Measurements from ENCODE around the gene WDR90.
"Not testable (repeated sequence)": the region's sequence is repeated elsewhere in the genome, so short reads cannot be mapped to it uniquely, and the experiment has no call there.

Gene WDR90

GRCh38 chr16:686459-687260 lies 37.5 kb downstream of the WDR90 start:
- in situ Hi-C loops (cut with HindIII; ENCODE audit: low sequenced_read_pairs), result no loop called here
- H3K4me3 ChIP-seq (ENCODE audit: low read depth, low read length), result no peak overlapping the region
- no peak for DNase-seq (ENCODE audit: low read depth)
- TF ChIP-seq CTCF (IDR thresholded peaks at IDR 0.05; ENCODE audit: low read depth, low read length, missing control alignments), result no peak

DNA sequence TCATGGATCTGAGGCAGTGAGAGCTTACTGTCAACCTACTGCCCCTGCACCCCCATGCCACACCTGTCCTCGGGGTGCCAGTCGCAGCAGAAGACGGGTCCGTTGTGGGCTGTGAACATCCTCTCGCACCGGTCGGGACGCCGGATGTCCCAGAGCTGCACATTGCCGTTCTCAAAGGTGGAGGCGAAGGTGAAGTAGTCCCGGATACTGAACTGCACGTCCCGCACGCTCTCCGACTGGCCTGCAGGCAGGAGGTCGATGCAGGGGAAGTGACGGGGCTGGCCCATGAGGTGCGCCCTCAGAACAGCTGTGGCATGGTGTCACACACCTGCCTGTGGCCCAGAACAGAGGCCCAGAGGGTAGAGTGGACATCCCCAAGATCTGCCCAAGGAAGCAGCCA lies 38.3 kb downstream of the WDR90 start:
- H3K4me3 ChIP-seq (ENCODE audit: low read depth, low read length), result no peak overlapping the region
- no peak for DNase-seq (ENCODE audit: low read depth)

DNA sequence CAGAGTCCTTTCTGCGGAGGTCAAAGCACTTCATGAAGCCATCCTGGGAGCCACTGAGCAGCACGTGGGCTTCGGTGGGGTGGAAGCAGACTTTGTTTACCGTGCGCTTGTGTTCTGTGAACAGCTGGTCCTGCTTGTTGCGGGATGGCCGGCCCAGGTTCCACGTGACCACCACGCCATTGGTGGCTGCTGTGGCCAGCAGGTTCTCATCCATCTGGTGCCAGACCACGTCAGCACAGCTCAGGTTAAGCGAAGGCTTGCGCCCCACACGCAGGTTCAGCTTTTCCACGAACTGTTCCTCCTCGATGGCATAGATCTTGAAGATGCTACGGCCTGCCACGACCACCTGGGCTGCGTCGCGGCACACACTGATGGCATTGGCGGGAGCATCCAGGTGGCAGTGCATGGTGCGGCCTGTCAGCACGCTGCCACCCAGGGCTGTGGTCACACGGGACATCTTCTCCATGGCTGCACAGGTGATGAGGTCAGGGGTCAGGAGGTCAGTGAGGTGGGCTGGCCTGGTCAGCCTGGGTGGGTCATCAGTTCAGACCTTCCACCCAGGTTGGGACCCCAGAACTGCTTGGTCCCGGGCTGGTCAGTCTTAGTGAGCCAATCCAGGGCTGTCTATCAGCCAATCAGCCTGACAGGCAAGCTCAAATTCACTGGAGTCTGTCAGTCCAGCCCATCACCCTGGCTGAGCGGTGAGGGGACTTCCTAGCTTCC lies 40.2 kb downstream of the WDR90 start:
- H3K4me3 ChIP-seq (ENCODE audit: low read depth, low read length), result peak overlapping the region; percentile 87
- in situ Hi-C loops (cut with HindIII; ENCODE audit: low sequenced_read_pairs), result no loop called here
- no peak for TF ChIP-seq CTCF (IDR thresholded peaks at IDR 0.05; ENCODE audit: low read depth, low read length, missing control alignments)
- DNase-seq (ENCODE audit: low read depth), result no peak

More for the DNA sequence above, 38.3 kb downstream of the WDR90 start:
- no peak for TF ChIP-seq CTCF (IDR thresholded peaks at IDR 0.05; ENCODE audit: low read depth, low read length, missing control alignments)
- in situ Hi-C loops (cut with HindIII; ENCODE audit: low sequenced_read_pairs), result no loop called here

DNA sequence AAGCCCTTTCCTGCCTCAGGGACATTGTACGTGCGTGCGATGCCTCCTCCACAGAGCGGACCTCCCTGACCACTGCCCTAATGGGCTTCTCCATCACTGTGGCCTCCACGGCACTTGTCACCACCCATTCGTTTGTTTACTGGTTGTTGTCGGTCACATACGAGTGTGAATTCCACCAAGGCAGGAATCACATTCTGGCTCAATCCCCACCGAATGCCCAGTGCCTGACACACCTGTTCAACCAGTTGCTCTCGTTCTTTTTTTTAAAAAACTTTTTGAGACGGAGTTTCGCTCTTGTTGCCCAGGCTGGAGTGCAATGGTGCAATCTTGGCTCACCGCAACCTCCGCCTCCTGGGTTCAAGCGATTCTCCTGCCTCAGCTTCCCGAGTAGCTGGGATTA lies 42.1 kb downstream of the WDR90 start:
- H3K4me3 ChIP-seq (ENCODE audit: low read depth, low read length); DNase-seq (ENCODE audit: low read depth); in situ Hi-C loops (cut with HindIII; ENCODE audit: low sequenced_read_pairs): not testable (repeated sequence)

GRCh38 chr16:692356-693108 lies 43.4 kb downstream of the WDR90 start:
- in situ Hi-C loops (cut with HindIII; ENCODE audit: low sequenced_read_pairs), result no loop called here
- TF ChIP-seq CTCF (IDR thresholded peaks at IDR 0.05; ENCODE audit: low read depth, low read length, missing control alignments), result no peak
- H3K4me3 ChIP-seq (ENCODE audit: low read depth, low read length), result no peak overlapping the region
- no peak for DNase-seq (ENCODE audit: low read depth)

- H3K4me3 ChIP-seq (ENCODE audit: low read depth, low read length), result no peak overlapping the region
- no peak for TF ChIP-seq CTCF (IDR thresholded peaks at IDR 0.05; ENCODE audit: low read depth, low read length, missing control alignments)
- DNase-seq (ENCODE audit: low read depth), result no peak
- in situ Hi-C loops (cut with HindIII; ENCODE audit: low sequenced_read_pairs), result no loop called here
Measured at GRCh38 chr16:693364-693763, 44.2 kb downstream of the WDR90 start.

Measured in astrocyte of the cerebellum (primary cell).